GM18508 (cell line): ENCODE measurements around the gene ITIH3.

ENCODE experiments used
- ATAC-seq: cut with Tn5 transposase; IDR thresholded peaks from one replicate; pipeline ENCODE4 v1.9.1; 2021; ENCODE audit warnings: moderate number of reproducible peaks; ENCODE audit not compliant: insufficient read depth, unreplicated experiment

Gene ITIH3

DNA sequence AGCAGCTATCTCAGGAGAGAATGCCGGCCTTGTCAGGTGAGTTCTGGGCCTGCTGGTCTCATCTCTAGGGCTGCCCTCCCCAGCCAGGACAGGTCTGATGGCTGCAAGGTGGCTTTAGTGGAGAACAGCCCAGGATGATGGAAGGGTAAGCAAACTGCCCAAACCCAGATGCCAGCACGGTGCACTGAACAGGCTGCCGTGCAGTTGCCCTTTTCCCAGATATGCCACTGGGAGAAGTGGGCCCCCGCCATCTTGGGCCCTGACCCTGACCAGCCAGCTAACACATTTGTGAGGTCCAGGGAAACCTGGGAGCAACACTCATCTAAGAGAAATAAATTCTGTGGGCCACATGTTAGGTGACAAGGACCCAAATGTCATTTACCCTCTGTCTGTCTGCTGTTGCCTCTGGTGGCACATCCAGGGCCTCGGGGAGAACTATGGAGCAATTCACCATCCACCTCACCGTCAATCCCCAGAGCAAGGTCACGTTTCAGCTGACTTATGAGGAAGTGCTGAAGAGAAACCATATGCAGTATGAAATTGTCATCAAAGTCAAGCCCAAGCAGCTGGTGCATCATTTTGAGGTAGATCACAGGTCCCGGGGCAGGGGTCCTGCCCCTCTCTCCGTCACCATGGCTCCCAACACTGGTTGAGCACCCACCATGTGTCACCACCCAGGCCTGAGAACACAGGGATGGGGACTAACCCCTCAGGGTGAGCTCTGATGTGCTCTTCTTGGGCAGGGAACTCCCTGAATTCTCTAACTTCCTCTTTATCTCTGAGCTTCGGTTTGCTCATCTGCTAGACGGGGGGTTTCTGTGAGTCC lies 15.4 kb upstream of the ITIH3 start:
- ATAC-seq = peak; percentile 67

DNA sequence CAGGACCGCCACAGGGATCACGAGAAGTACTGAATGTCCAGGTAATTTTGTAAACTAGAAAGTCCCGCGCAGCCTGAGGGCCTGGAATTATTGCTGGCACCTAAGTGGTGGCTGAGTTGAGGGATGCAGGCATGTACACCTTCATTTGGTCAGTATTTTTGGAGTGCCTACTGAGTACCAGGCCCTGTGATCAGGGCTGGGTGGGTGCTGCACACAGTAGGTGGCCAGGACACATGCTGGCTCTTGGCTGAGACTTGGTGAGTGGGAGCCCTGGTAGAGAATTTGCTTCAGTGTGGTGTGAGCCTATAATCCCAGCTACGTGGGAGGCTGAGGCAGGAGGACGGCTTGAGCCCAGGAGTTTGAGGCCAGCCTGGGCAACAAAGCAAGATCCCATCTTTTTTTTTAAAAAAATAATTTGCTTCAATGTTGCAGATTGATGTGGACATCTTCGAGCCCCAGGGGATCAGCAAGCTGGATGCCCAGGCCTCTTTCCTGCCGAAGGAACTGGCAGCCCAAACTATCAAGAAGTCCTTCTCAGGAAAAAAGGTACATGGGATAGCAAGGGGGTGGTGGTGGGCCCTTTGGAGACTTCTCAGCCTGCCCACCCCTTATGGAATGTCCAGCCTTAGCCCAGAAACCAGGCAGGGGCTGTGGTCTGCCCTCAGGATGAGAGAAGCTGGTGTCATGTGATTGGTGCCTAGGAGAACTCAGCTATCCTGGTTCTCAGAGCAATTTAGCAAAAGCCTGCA lies 14.6 kb upstream of the ITIH3 start:
- no peak for ATAC-seq

DNA sequence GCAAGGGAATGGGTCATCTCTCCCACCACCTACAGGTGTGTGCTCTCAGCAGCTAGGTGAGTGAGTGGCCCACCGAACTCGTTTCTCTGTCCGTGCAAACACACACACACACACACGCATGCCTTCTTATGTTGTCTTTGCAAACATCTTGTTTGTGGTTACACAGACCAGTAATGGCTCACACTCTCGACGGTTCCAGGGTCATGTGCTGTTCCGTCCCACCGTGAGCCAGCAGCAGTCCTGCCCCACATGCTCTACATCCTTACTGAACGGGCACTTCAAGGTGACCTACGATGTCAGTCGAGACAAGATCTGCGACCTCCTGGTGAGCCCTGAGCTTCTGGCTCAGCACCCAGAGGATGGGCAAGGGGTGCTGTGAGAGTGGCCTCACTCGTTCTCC lies 12.9 kb upstream of the ITIH3 start:
- ATAC-seq = no peak

DNA sequence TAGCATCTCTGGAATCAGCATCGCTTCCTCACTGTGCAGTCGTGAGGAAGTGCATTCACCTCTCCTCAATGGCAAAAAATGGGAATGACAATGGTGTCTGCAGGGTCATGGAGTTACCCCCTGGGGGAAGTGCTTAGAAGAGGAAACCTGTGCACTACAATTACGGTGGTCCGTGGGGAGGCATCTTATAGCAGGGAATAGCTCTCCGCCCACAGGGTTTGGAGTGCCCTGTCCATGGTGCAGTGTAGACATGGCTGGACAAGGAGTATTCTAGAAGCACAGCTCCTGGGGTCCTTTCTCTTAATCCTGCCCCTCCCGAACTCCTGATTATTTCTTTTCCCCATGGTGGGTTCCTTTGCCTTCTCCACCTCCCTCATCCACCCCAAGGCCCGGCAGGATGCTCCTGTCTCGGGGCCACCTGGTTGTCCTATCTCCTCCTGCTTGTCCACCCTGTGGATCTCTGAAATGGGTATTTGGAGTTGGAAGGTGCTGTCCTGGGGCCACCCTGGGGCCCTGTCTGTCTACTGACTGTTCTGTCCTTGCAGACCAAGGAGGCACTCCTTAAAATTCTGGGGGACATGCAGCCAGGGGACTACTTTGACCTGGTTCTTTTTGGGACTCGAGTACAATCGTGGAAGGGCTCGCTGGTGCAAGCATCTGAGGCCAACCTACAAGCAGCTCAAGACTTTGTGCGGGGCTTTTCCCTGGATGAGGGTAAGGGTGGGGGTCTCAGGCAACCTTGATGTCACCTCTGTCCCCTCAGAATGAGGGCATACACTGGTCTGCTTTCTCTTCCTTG lies 12.0 kb upstream of the ITIH3 start:
- no peak for ATAC-seq

DNA sequence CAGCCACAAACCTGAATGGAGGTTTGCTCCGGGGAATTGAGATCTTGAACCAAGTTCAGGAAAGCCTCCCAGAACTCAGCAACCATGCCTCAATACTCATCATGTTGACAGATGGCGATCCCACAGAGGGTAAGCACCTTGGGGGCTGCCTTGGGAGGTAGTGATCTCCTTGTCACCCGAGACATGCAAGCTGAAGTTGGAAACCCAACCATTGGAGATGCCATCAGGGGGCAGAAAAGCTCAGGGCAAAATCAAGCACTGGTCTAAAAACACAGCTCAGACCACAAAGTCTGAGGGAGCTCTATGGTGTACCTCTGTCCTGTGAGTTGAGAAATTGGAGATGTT lies 11.4 kb upstream of the ITIH3 start:
- ATAC-seq = no peak

GRCh38 chr3:52784021-52784621 lies 10.5 kb upstream of the ITIH3 start:
- ATAC-seq = no peak

DNA sequence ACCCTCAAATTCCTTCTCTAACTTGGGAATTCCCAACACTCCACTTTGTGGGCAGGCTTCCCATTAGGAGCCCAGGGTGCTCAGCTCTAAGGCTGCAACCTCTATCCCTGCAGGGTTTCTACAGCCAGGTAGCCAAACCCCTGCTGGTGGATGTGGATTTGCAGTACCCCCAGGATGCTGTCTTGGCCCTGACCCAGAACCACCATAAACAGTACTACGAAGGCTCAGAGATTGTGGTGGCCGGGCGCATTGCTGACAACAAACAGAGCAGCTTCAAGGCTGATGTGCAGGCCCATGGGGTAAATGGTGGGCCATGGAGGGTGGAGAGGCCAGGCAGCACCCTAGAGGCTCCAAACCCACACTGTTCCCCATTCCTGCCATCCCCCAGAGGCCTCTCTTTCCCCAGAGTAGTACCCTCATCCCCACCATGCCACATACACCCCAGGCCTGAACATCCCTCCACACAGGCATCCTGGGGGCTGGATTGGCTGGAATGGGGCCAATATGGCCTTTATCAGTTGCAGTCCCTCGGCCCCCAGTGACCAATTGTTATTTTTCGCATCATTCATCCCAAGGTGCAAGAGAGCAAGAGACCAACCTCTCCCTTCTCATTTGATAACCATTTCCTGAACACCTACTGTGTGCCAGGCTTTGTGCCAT lies 9.5 kb upstream of the ITIH3 start:
- ATAC-seq = no peak

DNA sequence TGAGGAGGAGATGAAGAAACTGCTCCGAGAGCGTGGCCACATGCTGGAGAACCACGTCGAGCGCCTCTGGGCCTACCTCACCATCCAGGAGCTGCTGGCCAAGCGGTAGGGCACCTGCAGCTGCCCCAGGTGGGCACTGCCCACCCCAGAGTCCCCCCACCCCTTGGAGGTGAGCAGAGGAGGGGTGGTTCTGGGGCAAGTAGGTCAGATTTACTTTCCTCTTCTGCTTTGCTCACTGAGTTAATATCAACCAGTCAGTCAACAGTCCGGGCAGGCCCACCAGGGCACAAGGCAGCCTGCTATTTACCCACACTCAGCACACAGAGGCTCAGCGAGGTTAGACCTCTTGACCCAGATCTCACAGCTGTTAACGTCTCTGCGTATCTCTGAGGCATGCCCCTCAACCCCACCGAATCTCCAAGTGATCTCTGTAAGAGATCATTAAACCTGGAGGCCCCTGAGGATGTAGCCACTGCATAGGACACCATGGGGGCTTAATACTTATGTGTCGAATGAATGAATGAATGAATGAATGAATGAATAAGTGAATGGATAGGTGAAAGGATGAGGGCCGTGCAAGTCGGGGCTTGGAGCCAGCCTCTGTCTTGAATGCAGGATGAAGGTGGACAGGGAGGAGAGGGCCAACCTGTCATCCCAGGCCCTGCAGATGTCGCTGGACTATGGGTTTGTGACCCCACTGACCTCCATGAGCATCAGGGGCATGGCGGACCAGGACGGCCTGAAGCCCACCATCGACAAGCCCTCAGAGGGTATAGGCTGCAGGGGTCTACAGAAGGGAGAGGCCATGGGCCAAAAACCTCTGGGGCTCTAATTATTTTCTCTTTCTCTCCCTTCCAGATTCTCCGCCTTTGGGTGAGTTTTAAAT lies 8.0 kb upstream of the ITIH3 start:
- ATAC-seq = no peak

DNA sequence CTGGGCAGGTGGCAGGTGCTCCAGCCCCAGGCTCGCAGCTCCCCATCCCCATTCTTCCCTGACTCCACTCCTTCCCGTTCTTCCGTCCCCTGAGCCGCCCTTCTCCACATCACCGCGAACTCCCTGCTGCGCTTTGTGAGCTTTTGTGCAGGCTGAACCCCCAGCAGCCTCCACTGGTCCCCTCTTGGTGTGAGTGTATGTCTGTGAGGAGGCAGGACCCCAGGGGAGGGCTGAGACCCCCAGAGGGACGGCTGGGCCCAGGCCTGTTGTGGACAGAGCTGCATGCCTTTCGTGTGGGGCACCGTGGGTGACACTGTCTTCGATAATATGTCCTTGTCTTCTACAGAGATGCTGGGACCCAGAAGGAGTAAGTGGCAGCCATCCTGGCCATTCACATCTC lies 7.3 kb upstream of the ITIH3 start:
- no peak for ATAC-seq

GRCh38 chr3:52787672-52788625 lies 6.6 kb upstream of the ITIH3 start:
- no peak for ATAC-seq

DNA sequence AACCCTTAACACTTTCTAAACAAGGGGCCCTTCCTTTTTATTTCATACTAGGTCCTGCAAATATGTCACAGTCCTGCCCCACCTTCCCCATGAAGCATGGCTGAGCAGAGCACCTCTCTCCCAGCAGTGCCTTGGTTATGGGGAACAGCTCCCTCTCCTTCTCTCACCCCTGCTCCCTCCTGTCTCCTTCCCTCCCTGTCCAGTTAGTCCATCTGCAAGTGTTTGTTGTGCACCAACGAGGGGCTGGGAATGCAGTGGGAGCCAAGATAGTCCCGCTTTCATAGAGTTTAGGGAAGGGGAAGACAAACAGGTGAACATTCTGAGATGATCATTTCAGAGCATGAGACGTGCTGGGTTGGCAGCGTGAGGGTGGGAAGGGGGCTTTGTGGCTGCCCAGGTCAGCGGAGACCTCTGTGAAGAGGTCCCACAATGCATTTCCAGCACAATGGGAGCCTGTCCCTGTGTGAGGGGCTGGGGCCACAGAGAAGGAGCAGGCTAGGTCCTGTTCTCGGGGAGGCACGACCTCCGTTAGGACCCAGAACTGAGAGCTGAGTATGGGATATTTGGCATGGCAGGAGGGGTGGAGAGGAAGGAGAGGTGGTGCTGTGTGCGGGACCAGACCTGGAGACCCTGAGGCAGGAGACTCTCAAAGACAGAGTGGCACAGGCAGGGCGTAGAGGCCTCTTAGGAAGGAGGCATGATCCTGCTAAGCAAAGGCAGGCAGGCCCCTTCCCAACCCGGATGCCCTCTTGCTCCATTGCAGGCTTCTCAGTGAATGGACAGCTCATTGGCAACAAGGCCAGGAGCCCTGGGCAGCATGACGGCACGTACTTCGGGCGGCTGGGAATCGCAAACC lies 5.5 kb upstream of the ITIH3 start:
- no peak for ATAC-seq

GRCh38 chr3:52789746-52790040 lies 4.9 kb upstream of the ITIH3 start:
- ATAC-seq = no peak

- no peak for ATAC-seq
Observed at GRCh38 chr3:52790337-52790736, 4.3 kb upstream of the ITIH3 start.

DNA sequence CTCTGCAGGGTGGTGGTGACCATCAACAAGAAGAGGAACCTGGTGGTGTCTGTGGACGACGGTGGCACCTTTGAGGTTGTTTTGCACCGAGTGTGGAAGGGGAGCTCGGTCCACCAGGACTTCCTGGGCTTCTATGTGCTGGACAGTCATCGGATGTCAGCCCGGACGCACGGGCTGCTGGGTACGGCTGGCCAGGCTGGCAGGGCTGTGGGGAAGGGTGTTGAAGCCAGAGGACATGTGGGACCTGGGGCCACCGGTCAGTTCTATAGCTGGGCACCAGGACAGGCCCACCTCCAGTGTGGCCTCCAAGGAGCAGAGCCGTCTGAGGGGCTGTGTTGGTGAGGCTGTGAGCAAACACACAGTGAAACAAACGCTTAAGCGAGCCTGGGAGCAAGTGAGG lies 3.9 kb upstream of the ITIH3 start:
- ATAC-seq = no peak

- no peak for ATAC-seq
Observed at GRCh38 chr3:52791366-52791765, 3.2 kb upstream of the ITIH3 start.

DNA sequence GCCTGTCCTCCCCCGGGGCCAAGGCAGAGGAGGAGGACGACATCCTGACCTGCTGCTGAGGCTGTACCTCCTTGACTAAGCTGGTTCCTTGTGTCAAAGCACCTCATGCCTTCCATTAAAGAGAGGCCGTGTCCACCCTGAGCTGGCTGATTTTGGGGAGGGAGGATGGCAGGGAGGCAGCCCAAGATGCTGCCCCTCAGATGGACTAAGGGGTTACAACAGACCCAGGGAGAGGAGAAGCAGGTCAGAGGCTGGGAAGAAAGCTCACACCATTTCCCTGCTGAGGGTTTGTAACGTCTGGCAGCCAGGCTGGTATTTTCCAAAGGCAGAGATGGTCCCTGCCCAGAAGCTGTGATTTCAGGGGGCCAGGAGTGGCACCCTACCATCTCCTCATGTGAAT lies 2.7 kb upstream of the ITIH3 start:
- ATAC-seq = no peak

- ATAC-seq = no peak
Observed at GRCh38 chr3:52792413-52792812, 2.2 kb upstream of the ITIH3 start.
